ENCODE measurements around the gene HIBADH.
A peak's percentile ranks its signal among the peaks of the same experiment; 100 is the strongest.
"Not testable (repeated sequence)": the region's sequence is repeated elsewhere in the genome, so short reads cannot be mapped to it uniquely, and the experiment has no call there.

The HIBADH gene

DNA sequence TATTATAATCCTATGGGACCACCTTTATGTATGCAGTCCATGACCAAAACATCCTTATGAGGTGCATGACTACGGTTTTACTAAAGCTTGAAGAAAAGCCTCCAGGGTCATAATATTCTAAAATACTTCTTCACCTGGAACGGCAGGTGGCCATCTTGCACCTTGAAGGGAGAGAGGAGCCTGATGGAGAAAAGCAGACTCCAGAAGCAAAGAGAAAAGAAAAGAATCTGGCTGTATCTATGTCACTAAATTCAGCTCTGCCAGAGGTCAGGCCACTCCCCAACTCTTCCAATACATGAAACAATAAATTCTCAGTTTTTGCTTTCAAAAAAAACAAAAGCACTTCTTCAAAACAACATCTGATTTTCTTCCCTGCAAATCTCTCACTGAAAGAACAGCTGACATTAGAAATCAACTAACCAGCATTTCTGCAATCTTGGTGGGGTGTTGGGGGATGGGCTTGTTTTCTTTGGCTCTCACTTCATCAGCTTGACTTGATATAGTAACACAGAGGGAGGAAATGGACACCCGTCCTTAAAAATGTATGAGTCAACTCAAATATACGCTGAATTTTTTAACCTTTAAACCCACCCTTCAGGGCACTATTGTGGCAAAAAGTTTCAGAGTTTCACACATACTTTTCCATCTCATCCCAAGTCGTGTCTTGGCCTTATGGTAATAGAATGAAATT, 21.7 kb downstream of the HIBADH start:
- Mint-ChIP-seq H3K4me3 (no peak overlapping the region), H3K36me3 (ENCODE audit: low read depth) (peaks cover 72% of the 10 kb centered on the region), H3K9me3 (peaks cover 9% of the 10 kb centered on the region), H3K27me3 (ENCODE audit: low read depth, poor library complexity) (no peaks in the 10 kb centered on the region), H3K4me1 (peaks cover 31% of the 10 kb centered on the region), H3K27ac (peak overlapping the region; percentile 22)
- TF ChIP-seq, protein P1, sequence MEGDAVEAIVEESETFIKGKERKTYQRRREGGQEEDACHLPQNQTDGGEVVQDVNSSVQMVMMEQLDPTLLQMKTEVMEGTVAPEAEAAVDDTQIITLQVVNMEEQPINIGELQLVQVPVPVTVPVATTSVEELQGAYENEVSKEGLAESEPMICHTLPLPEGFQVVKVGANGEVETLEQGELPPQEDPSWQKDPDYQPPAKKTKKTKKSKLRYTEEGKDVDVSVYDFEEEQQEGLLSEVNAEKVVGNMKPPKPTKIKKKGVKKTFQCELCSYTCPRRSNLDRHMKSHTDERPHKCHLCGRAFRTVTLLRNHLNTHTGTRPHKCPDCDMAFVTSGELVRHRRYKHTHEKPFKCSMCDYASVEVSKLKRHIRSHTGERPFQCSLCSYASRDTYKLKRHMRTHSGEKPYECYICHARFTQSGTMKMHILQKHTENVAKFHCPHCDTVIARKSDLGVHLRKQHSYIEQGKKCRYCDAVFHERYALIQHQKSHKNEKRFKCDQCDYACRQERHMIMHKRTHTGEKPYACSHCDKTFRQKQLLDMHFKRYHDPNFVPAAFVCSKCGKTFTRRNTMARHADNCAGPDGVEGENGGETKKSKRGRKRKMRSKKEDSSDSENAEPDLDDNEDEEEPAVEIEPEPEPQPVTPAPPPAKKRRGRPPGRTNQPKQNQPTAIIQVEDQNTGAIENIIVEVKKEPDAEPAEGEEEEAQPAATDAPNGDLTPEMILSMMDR (IDR thresholded peaks at IDR 0.05): no peak
- no peak for DNase-seq

DNA sequence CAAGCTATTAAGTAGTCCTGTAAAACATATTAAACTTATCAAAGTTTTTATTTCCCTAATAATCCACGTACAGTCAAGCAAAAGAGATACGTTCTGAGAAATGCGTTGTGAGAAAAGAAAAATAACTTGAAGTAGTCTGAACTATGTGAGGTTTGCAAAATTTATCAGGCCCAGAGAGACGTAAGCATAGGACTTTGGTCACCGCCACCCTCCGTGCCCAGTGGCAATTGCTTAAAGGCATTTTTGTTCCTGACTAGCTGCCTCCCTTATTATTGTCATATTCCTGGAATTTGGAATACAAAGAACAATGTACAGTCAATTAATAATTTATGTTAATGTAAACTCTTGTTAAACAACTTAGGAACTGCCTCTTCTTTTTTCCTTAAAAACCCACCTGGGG, 22.8 kb downstream of the HIBADH start:
- Mint-ChIP-seq H3K4me1 (peaks cover 31% of the 10 kb centered on the region), H3K27ac (no peak overlapping the region), H3K27me3 (ENCODE audit: low read depth, poor library complexity) (no peaks in the 10 kb centered on the region), H3K36me3 (ENCODE audit: low read depth) (peaks cover 65% of the 10 kb centered on the region), H3K4me3 (no peak overlapping the region), H3K9me3 (peaks cover 9% of the 10 kb centered on the region)
- DNase-seq: no peak
- TF ChIP-seq, protein P1 (IDR thresholded peaks at IDR 0.05): no peak

DNA sequence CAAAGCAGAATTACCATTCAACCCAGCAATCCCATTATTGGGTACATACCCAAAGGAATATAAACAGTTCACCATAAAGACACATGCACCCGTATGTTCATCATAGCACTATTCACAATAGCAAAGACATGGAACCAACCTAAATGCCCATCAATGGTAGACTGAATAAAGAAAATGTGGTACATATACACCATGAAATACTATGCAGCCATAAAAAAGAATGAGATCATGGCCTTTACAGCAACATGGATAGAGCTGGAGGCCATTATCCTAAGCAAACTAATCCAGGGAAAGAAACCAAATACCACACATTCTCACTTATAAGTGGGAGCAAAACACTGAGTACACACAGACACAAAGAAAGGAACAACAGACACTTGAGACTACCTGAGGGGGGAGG, 23.6 kb downstream of the HIBADH start:
- not testable (repeated sequence) for H3K9me3 Mint-ChIP-seq; H3K27me3 Mint-ChIP-seq (ENCODE audit: low read depth, poor library complexity); DNase-seq; H3K4me3 Mint-ChIP-seq; H3K27ac Mint-ChIP-seq
- H3K4me1 Mint-ChIP-seq: peaks cover 31% of the 10 kb centered on the region
- peaks cover 65% of the 10 kb centered on the region for H3K36me3 Mint-ChIP-seq (ENCODE audit: low read depth)

DNA sequence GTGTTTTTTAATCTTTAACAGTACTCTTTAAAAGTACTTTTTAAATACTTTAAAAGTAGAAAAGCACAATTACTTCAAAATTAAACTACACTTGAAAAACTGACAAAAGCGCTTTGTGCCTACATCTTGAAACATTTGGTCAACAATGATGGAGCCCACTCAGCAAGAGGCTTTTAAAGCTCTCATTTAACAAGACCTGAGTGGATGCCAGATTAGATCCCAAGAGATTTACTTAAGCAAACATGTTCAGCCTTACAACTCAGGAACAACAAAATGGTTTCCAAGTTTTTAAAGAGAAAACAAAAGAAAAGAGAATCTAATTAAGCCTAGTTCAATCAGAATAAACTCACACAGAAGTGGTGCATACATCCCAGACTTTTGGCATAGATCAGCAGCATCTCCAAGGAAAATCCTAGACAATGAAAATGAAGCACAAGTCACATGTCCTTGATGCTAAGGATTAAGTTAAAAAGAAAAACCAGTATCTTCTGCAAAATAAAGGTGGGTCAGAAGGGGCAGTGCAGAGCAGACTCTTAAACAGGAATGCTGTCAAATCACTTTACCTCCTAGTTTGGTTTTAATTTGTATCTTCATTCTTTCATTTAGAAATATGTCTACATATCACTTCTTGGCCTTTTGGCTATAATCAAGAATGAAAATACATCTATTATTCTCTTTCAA, 26.2 kb downstream of the HIBADH start:
- no peaks in the 10 kb centered on the region for H3K27me3 Mint-ChIP-seq (ENCODE audit: low read depth, poor library complexity)
- H3K36me3 Mint-ChIP-seq (ENCODE audit: low read depth): peaks cover 60% of the 10 kb centered on the region
- peaks cover 9% of the 10 kb centered on the region for H3K9me3 Mint-ChIP-seq
- no peak overlapping the region for H3K4me3 Mint-ChIP-seq
- peaks cover 16% of the 10 kb centered on the region for H3K4me1 Mint-ChIP-seq
- DNase-seq: no peak
- TF ChIP-seq, protein P1 (IDR thresholded peaks at IDR 0.05): no peak
- no peak overlapping the region for H3K27ac Mint-ChIP-seq

DNA sequence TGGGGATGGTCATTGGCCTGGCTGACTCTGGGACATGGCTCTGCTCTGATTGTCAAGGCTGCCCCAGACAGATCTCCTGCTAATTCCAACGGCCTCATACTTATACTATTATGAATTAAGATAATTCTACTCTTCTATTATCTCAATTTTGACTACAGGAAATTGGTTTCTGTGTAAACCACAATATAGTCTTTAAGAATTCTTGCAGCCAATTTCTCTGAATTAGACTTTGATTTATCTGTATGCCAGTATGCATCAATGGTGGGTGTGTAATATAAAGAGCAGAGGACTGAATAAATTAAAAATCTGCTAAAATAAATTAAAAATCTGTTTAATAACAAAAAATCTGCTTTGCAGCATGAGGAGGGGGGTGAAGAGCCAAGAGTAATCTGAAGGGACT, 27.0 kb downstream of the HIBADH start:
- Mint-ChIP-seq H3K27ac (no peak overlapping the region), H3K36me3 (ENCODE audit: low read depth) (peaks cover 60% of the 10 kb centered on the region), H3K4me3 (no peak overlapping the region), H3K4me1 (peaks cover 9% of the 10 kb centered on the region), H3K9me3 (peaks cover 9% of the 10 kb centered on the region), H3K27me3 (ENCODE audit: low read depth, poor library complexity) (no peaks in the 10 kb centered on the region)
- DNase-seq: no peak
- TF ChIP-seq, protein P1 (IDR thresholded peaks at IDR 0.05): no peak

DNA sequence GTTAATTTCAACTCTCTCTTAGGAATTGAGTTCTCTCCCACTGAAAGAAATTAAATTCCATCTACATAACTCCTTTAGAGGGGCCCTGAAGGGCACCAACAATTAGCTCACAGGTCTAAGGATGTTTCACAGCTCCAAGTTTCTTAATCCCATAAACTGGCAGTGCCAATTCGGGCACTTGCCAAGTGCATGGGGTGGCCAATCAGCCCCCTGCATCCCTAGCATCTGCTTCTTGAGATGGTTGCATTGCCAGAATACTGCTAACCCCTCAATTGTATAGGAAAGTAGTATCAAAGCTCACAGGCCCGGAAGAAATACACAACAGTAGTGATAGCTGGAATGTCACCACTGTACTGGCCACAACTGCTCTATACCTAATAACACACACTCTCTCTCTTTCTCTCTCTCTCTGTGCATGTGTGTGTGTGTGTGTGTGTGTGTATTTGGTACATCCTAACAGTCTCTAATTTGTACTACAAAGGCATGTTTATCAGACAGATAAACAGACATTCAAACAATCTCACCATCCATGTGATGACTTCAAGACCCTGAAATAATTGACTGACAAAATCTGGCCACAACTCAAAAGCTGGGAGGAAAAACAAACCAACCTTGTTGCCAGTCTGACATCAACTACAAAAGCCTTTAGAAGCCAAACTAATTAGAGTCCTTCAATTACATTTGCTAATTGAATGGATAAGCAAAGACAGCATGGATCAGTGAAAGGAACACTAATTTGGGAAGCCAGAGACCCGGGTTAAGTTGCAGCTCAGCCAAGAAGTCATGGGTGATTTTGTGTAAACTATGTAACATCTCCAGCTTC, 27.8 kb downstream of the HIBADH start:
- DNase-seq: no peak

More for the DNA sequence above, 27.8 kb downstream of the HIBADH start:
- no peak overlapping the region for H3K4me3 Mint-ChIP-seq
- peaks cover 61% of the 10 kb centered on the region for H3K36me3 Mint-ChIP-seq (ENCODE audit: low read depth)
- TF ChIP-seq, protein P1 (IDR thresholded peaks at IDR 0.05): no peak
- no peak overlapping the region for H3K27ac Mint-ChIP-seq
- peaks cover 9% of the 10 kb centered on the region for H3K4me1 Mint-ChIP-seq
- H3K9me3 Mint-ChIP-seq: peaks cover 9% of the 10 kb centered on the region
- no peaks in the 10 kb centered on the region for H3K27me3 Mint-ChIP-seq (ENCODE audit: low read depth, poor library complexity)

Measured in nephron progenitor cell (in vitro differentiated cells).